ENCODE measurements around the gene KCNJ16.

DNA sequence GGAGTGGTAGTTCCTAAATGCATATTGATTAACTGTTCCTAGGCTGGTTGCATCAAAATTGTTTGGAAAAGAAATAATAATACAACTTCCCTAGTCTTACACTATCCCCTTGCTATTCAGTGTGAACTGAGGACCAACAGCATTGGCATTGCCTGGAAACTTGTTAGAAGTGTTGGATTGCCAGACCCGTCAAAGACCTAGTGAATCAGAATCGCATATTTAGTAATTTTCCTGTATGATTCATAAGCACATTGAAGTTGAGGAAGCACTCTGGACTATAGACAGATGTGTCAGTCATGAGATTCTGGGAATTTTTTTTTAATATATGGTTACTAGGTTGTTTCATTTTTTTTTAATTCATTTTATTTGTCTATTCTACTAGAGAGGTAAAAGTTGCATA is 34.7 kb upstream of the KCNJ16 start:
- TF ChIP-seq CTCF (IDR thresholded peaks at IDR 0.05 in 4 of 5, conservative IDR thresholded peaks at IDR 0.05 in 1 of 5), result no peak
- no peak for TF ChIP-seq POLR2A (IDR thresholded peaks at IDR 0.05)

All from gastrocnemius medialis (tissue), 4 donors.